Endodermal cell (in vitro differentiated cells): Measurements from ENCODE around the gene EMSY. TPM values are rescaled to one million over a fixed set of nuclear protein-coding genes. Genes with fewer than 3 reads are reported as not detected.

Experiments used
- DNase-seq: peaks from one replicate; pipeline ENCODE4 v3.0.0-alpha.2; 2017
- H3K27ac ChIP-seq: 2 replicates; pipeline ENCODE4 v1.5.1; 2013; ENCODE audit warnings: mild to moderate bottlenecking, low read depth, low read length, moderate library complexity
- H3K27me3 ChIP-seq: 2 replicates; pipeline ENCODE4 v1.6.1; 2013; ENCODE audit warnings: mild to moderate bottlenecking, low read length, moderate library complexity; ENCODE audit not compliant: insufficient read depth, control insufficient read depth, poor library complexity, severe bottlenecking
- H3K36me3 ChIP-seq: 2 replicates; pipeline ENCODE4 v1.7.0; 2013; ENCODE audit warnings: mild to moderate bottlenecking, low read length, moderate library complexity; ENCODE audit not compliant: control insufficient read depth, insufficient read depth
- H3K4me1 ChIP-seq: one replicate; pipeline ENCODE4 v1.7.0; 2013; ENCODE audit warnings: low read length; ENCODE audit not compliant: control insufficient read depth, insufficient read depth
- H3K4me3 ChIP-seq: 2 replicates; pipeline ENCODE4 v1.5.1; 2013; ENCODE audit warnings: mild to moderate bottlenecking, low read length, moderate library complexity
- H3K9ac ChIP-seq: 2 replicates; pipeline ENCODE4 v1.6.1; 2013; ENCODE audit warnings: mild to moderate bottlenecking, low read length, moderate library complexity; ENCODE audit not compliant: poor library complexity, severe bottlenecking; ENCODE audit errors: extremely low read depth
- H3K9me3 ChIP-seq: 2 replicates; pipeline ENCODE4 v1.6.1; 2013; ENCODE audit warnings: mild to moderate bottlenecking, low read length, moderate library complexity; ENCODE audit not compliant: control insufficient read depth
- H3K27ac Mint-ChIP-seq: 2 replicates; pipeline ENCODE4 v1.8.0; 2020; ENCODE audit warnings: mixed read lengths
- H3K27me3 Mint-ChIP-seq: 2 replicates; pipeline ENCODE4 v1.8.0; 2021; ENCODE audit warnings: mild to moderate bottlenecking, mixed read lengths; ENCODE audit not compliant: insufficient read depth
- H3K36me3 Mint-ChIP-seq: 2 replicates; pipeline ENCODE4 v1.8.0; 2020; ENCODE audit warnings: low read depth, mixed read lengths
- H3K4me1 Mint-ChIP-seq: 2 replicates; pipeline ENCODE4 v1.8.0; 2020; ENCODE audit warnings: mixed read lengths
- H3K4me3 Mint-ChIP-seq: 2 replicates; pipeline ENCODE4 v1.8.0; 2020; ENCODE audit warnings: mild to moderate bottlenecking, moderate library complexity, mixed read lengths
- H3K9me3 Mint-ChIP-seq: 2 replicates; pipeline ENCODE4 v1.8.0; 2020; ENCODE audit warnings: mild to moderate bottlenecking, mixed read lengths
- WGBS, 2 experiments: methylation state at CpG; one replicate each; pipeline versions ENCODE4 v1.1.5 to v1.1.7; 2013; ENCODE audit warnings: missing lambda C conversion rate in 2 of 2, mixed read lengths in 1 of 2; ENCODE audit not compliant: insufficient coverage in 1 of 2, insufficient read length in 1 of 2; 5-methylcytosine and 5-hydroxymethylcytosine counted together
- total RNA-seq, 2 donors: library from RNA; stranded (reverse); fragmentation: NEBNext Ultra II Directional in 1 of 2; extraction: Animal tissue kit (Norgen Biotek cat#: 25700) in 1 of 2; gene quantifications; 2 replicates in 1 of 2; 3 replicates in 1 of 2; pipeline ENCODE4 v1.2.1, GENCODE V29; 2021
- TF ChIP-seq, protein P1 (sequence below): fragments of 200-600 bp; sonication (generic); conservative IDR thresholded peaks from 2 replicates; pipeline ENCODE4 v1.5.0; 2021; ENCODE audit warnings: antibody characterized with exemption, mild to moderate bottlenecking

Gene EMSY
- total RNA-seq, 2 donors from 2014 or later, result 27.4 to 35.5 TPM

DNA sequence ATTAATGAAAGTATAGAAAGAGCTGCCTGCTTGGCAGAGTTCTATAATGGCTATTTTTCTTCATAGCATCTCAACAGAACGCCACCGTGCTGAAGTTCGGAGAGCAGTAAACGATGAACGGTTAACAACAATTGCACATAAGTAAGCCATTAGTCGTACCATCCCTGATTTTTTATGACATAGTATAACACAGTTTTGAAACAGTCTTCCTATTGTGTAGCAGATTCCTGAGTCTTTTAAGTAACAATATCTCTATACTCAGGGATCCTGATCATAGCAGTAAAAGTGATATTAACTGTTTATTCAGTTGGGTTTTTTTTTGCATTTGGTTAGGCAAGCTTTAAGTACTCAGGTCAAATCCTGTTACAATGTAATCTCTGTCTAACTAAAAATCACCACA, 8.4 kb downstream of the EMSY start:
- Mint-ChIP-seq H3K27ac (peak overlapping the region; percentile 88), H3K4me3 (peak overlapping the region; percentile 7), H3K27me3 (no peaks in the 10 kb centered on the region), H3K9me3 (no peaks in the 10 kb centered on the region), H3K4me1 (peaks cover 55% of the 10 kb centered on the region), H3K36me3 (peaks cover 25% of the 10 kb centered on the region)
- H3K27ac ChIP-seq, result no peak overlapping the region
- H3K27me3 ChIP-seq, result no peaks in the 10 kb centered on the region
- no peaks in the 10 kb centered on the region for H3K9me3 ChIP-seq
- no peak for DNase-seq
- TF ChIP-seq, protein P1, sequence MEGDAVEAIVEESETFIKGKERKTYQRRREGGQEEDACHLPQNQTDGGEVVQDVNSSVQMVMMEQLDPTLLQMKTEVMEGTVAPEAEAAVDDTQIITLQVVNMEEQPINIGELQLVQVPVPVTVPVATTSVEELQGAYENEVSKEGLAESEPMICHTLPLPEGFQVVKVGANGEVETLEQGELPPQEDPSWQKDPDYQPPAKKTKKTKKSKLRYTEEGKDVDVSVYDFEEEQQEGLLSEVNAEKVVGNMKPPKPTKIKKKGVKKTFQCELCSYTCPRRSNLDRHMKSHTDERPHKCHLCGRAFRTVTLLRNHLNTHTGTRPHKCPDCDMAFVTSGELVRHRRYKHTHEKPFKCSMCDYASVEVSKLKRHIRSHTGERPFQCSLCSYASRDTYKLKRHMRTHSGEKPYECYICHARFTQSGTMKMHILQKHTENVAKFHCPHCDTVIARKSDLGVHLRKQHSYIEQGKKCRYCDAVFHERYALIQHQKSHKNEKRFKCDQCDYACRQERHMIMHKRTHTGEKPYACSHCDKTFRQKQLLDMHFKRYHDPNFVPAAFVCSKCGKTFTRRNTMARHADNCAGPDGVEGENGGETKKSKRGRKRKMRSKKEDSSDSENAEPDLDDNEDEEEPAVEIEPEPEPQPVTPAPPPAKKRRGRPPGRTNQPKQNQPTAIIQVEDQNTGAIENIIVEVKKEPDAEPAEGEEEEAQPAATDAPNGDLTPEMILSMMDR, result no peak
- H3K9ac ChIP-seq, result no peak overlapping the region
- peak overlapping the region; percentile 3 for H3K4me3 ChIP-seq
- peaks cover 33% of the 10 kb centered on the region for H3K36me3 ChIP-seq
- WGBS, 2 experiments, result 94 to 96% methylated on average over 6 of the region's 6 CpGs
- peaks cover 21% of the 10 kb centered on the region for H3K4me1 ChIP-seq

DNA sequence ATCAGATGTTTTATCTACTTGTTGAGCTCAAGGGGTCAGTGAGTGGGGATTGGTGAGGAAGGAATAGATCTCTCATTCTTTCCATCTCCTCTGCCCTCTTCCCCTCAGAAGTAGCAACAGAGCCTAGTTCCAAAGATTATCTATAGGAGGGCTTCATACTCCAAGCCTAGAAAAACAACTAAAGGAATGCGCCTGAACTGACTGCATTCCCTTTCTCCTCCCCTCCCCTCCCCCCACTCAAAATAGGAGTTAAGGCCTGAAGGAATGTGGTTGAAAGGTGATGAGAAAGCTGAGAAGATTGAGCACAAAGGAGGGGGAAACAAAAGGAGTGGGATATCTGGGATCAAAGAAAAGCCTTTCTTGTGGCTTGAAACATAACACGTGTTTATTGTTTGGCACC, 10.5 kb downstream of the EMSY start:
- no peaks in the 10 kb centered on the region for H3K27me3 Mint-ChIP-seq
- TF ChIP-seq, protein P1, result no peak
- H3K4me3 Mint-ChIP-seq, result peak overlapping the region; percentile 38
- Histone ChIP-seq H3K4me3 (peak overlapping the region; percentile 25), H3K4me1 (peaks cover 21% of the 10 kb centered on the region), H3K36me3 (peaks cover 31% of the 10 kb centered on the region), H3K9me3 (no peaks in the 10 kb centered on the region), H3K27ac (peak overlapping the region; percentile 65), H3K9ac (no peak overlapping the region), H3K27me3 (no peaks in the 10 kb centered on the region)
- peak; percentile 89 for DNase-seq
- peaks cover 55% of the 10 kb centered on the region for H3K4me1 Mint-ChIP-seq
- 0% methylated on average over 1 of the region's 2 CpGs for WGBS, 2 experiments
- H3K36me3 Mint-ChIP-seq, result peaks cover 27% of the 10 kb centered on the region
- H3K9me3 Mint-ChIP-seq, result no peaks in the 10 kb centered on the region
- peak overlapping the region; percentile 91 for H3K27ac Mint-ChIP-seq

DNA sequence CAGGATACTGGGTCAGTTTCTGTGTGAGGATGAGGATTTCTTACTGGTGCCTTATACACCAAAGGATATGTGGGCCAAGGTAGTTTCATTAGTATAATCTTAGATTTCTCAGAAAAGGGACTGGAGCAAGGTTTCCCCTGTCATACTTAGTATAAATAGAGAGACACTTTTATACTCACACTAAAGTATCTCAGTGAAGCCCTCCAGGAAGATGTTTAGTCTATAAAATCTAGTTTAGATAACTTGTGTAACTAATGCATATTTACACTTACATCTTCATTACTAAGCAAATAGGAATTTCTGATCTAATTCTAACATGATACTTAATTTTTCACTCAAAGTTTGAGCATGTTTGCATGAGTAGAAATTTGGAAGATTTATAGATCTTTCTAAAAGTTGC, 11.1 kb downstream of the EMSY start:
- DNase-seq, result no peak
- Histone ChIP-seq H3K4me3 (peak overlapping the region; percentile 25), H3K4me1 (peaks cover 21% of the 10 kb centered on the region), H3K9ac (no peak overlapping the region), H3K9me3 (no peaks in the 10 kb centered on the region), H3K27ac (peak overlapping the region; percentile 65), H3K27me3 (no peaks in the 10 kb centered on the region), H3K36me3 (peaks cover 32% of the 10 kb centered on the region)
- H3K27ac Mint-ChIP-seq, result peak overlapping the region; percentile 91
- H3K9me3 Mint-ChIP-seq, result no peaks in the 10 kb centered on the region
- peaks cover 25% of the 10 kb centered on the region for H3K36me3 Mint-ChIP-seq
- no peaks in the 10 kb centered on the region for H3K27me3 Mint-ChIP-seq
- peaks cover 55% of the 10 kb centered on the region for H3K4me1 Mint-ChIP-seq
- TF ChIP-seq, protein P1, result no peak
- H3K4me3 Mint-ChIP-seq, result peak overlapping the region; percentile 38
